KMS-11 (cell line): ENCODE data around the gene PLA2G4F.

ENCODE experiments used
- H2AFZ ChIP-seq: fragments of 200-600 bp; sonication (generic); 2 replicates; pipeline ENCODE4 v1.6.1; 2016; ENCODE audit warnings: antibody characterized with exemption, mixed run types, low read depth
- H3K27ac ChIP-seq: fragments of 200-600 bp; sonication (generic); 2 replicates; pipeline ENCODE4 v1.6.1; 2016; ENCODE audit warnings: mild to moderate bottlenecking, mixed run types
- H3K27me3 ChIP-seq: fragments of 200-600 bp; sonication (generic); 2 replicates; pipeline ENCODE4 v1.6.1; 2017; ENCODE audit warnings: mild to moderate bottlenecking, low read depth, mixed run types, moderate library complexity; ENCODE audit not compliant: insufficient read depth
- H3K36me3 ChIP-seq: fragments of 200-600 bp; sonication (generic); 2 replicates; pipeline ENCODE4 v1.6.1; 2017; ENCODE audit warnings: mild to moderate bottlenecking, mixed run types; ENCODE audit not compliant: insufficient read depth
- H3K4me1 ChIP-seq: fragments of 200-600 bp; sonication (generic); 2 replicates; pipeline ENCODE4 v1.6.1; 2016; ENCODE audit warnings: mild to moderate bottlenecking, low read depth, mixed run types; ENCODE audit not compliant: poor library complexity, severe bottlenecking
- H3K4me2 ChIP-seq: fragments of 200-600 bp; sonication (generic); 2 replicates; pipeline ENCODE4 v1.7.0; 2016; ENCODE audit warnings: mild to moderate bottlenecking, mixed run types
- H3K4me3 ChIP-seq: fragments of 200-600 bp; sonication (generic); IDR thresholded peaks from 2 replicates; pipeline ENCODE4 v1.6.1; 2017; ENCODE audit warnings: low read depth, low read length, mixed read lengths; ENCODE audit not compliant: insufficient read depth
- H3K79me2 ChIP-seq: fragments of 200-600 bp; sonication (generic); 2 replicates; pipeline ENCODE4 v1.6.1; 2016; ENCODE audit warnings: low read depth, mixed run types; ENCODE audit not compliant: insufficient read depth
- H3K9ac ChIP-seq: fragments of 200-600 bp; sonication (generic); 2 replicates; pipeline ENCODE4 v1.6.1; 2016; ENCODE audit warnings: mild to moderate bottlenecking, mixed run types
- H4K20me1 ChIP-seq: fragments of 200-600 bp; sonication (generic); 2 replicates; pipeline ENCODE4 v1.6.1; 2016; ENCODE audit warnings: mild to moderate bottlenecking, mixed run types; ENCODE audit not compliant: insufficient read depth
- TF ChIP-seq, protein P1 (sequence below): fragments of 200-600 bp; sonication (generic); conservative IDR thresholded peaks from 2 replicates; pipeline ENCODE4 v1.6.1; 2017; ENCODE audit warnings: low read depth, mild to moderate bottlenecking, antibody characterized with exemption, low read length, moderate library complexity, mixed read lengths

The PLA2G4F gene

DNA sequence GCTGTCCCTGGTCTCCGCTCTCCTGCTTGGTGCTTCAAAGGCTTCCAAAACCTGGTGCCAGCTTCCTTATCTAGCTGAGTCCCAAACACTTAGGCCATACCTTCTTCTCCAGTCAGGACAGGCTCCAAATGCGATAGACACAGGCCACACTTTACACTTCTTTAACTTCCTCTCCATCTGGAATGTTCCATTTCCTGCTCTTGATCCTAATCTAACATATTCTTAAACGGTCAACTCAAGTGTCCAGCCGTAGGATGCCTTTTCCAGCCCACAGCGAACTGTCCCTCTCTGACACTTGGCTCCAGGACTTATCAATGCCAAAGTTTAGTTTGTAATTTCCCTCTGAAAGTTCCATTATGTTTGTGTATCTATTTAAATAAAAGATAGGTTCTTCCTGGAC is 19.2 kb upstream of the PLA2G4F start:
- Histone ChIP-seq H3K27ac (no peak overlapping the region), H3K79me2 (no peaks in the 10 kb centered on the region), H3K4me1 (peaks cover 10% of the 10 kb centered on the region), H3K36me3 (no peaks in the 10 kb centered on the region; the same call in 1 of the 2 replicates), H2AFZ (no peak overlapping the region), H3K4me3 (no peak overlapping the region), H3K27me3 (no peaks in the 10 kb centered on the region), H4K20me1 (no peaks in the 10 kb centered on the region), H3K9ac (no peak overlapping the region), H3K4me2 (no peak overlapping the region)
- TF ChIP-seq, protein P1, sequence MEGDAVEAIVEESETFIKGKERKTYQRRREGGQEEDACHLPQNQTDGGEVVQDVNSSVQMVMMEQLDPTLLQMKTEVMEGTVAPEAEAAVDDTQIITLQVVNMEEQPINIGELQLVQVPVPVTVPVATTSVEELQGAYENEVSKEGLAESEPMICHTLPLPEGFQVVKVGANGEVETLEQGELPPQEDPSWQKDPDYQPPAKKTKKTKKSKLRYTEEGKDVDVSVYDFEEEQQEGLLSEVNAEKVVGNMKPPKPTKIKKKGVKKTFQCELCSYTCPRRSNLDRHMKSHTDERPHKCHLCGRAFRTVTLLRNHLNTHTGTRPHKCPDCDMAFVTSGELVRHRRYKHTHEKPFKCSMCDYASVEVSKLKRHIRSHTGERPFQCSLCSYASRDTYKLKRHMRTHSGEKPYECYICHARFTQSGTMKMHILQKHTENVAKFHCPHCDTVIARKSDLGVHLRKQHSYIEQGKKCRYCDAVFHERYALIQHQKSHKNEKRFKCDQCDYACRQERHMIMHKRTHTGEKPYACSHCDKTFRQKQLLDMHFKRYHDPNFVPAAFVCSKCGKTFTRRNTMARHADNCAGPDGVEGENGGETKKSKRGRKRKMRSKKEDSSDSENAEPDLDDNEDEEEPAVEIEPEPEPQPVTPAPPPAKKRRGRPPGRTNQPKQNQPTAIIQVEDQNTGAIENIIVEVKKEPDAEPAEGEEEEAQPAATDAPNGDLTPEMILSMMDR = no peak

DNA sequence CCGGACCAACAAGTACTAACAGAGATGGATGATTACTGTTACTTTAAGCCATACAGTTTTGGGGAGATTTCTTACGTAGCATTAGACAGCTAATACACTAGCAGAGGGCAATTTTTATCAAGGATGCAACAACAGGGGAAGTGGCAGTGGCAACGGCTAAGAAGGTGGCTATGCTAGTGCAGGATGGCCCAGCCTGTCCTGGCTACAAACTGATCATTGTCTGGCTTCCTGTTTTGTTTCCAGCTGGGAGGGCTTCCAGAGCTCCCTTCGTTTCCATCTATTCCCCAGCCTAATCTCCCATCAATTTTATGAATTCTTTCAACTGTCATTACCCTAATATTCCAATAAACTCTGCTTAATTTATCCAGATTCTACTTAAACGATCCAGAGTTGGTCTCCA is 16.0 kb upstream of the PLA2G4F start:
- Histone ChIP-seq H3K79me2 (no peaks in the 10 kb centered on the region), H3K4me3 (no peak overlapping the region), H4K20me1 (no peaks in the 10 kb centered on the region), H3K27ac (no peak overlapping the region), H3K27me3 (no peaks in the 10 kb centered on the region), H2AFZ (no peak overlapping the region), H3K36me3 (no peaks in the 10 kb centered on the region; the same call in 1 of the 2 replicates), H3K9ac (no peak overlapping the region), H3K4me2 (no peak overlapping the region), H3K4me1 (peaks cover 10% of the 10 kb centered on the region)
- TF ChIP-seq, protein P1 = no peak

DNA sequence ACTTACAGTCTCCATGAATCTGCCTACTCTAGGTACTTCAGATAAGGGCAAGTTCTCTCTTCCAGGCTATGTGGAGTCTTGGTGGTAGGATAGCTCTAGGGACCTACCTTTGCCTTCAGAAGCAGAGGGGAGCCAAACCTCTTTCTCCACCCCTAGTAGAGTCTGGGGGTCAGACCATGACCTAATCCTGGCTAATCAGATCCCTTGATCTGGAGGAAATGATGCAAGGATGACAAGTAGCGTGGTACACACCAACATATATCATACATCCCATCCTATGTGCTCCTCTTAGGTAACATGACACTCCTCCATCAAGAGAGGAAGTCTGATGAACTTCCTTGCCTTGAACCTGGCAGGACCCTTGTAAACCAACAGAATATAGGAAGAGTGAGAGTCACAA is 15.4 kb upstream of the PLA2G4F start:
- no peaks in the 10 kb centered on the region; the same call in 1 of the 2 replicates for H3K36me3 ChIP-seq
- H3K4me3 ChIP-seq = no peak overlapping the region
- no peak overlapping the region for H3K27ac ChIP-seq
- H2AFZ ChIP-seq = no peak overlapping the region
- H3K4me2 ChIP-seq = no peak overlapping the region
- no peak overlapping the region for H3K9ac ChIP-seq
- H3K4me1 ChIP-seq = peaks cover 10% of the 10 kb centered on the region
- no peaks in the 10 kb centered on the region for H3K27me3 ChIP-seq
- no peaks in the 10 kb centered on the region for H4K20me1 ChIP-seq
- TF ChIP-seq, protein P1 = no peak
- no peaks in the 10 kb centered on the region for H3K79me2 ChIP-seq

DNA sequence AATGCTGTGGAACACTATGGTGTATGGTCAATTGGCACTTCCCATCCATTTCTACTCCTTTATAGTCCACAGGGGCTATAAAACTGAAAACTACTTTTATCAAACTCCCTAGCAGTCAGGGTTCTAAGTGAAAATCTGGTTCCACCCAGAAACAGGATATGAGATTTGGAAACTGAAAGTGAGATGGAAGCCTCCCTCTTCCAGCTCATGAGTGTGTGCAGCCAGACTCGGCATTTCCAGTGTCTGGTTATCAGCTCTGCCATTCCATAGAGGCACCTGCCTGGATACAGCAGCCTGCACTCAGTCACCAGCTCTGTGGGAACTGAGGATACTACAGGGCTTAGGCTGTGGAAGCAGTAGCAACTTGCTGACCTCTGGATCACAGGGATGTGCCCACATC is 14.7 kb upstream of the PLA2G4F start:
- H4K20me1 ChIP-seq = no peaks in the 10 kb centered on the region
- peaks cover 10% of the 10 kb centered on the region for H3K4me1 ChIP-seq
- H3K27me3 ChIP-seq = no peaks in the 10 kb centered on the region
- no peaks in the 10 kb centered on the region; the same call in 1 of the 2 replicates for H3K36me3 ChIP-seq
- no peaks in the 10 kb centered on the region for H3K79me2 ChIP-seq
- H3K4me2 ChIP-seq = no peak overlapping the region
- TF ChIP-seq, protein P1 = no peak
- no peak overlapping the region for H3K9ac ChIP-seq
- H3K4me3 ChIP-seq = no peak overlapping the region
- no peak overlapping the region for H3K27ac ChIP-seq
- no peak overlapping the region for H2AFZ ChIP-seq
